OCI-LY1 (cell line): ENCODE results near the gene CWH43.
"Not testable (repeated sequence)": the region's sequence is repeated elsewhere in the genome, so short reads cannot be mapped to it uniquely, and the experiment has no call there.

ENCODE experiments used
- H2AFZ ChIP-seq: fragments of 200-600 bp; sonication (generic), shearing (Covaris generic); 2 replicates; pipeline ENCODE4 v1.6.0; 2014; ENCODE audit warnings: antibody characterized with exemption, mild to moderate bottlenecking, low read length
- H3F3A ChIP-seq: fragments of 200-600 bp; sonication (generic), shearing (Covaris generic); 2 replicates; pipeline ENCODE4 v1.6.0; 2014; ENCODE audit warnings: mild to moderate bottlenecking, antibody characterized with exemption, low read length, moderate library complexity; ENCODE audit not compliant: insufficient read depth
- H3K27ac ChIP-seq: fragments of 200-600 bp; sonication (generic); 2 replicates; pipeline ENCODE4 v1.5.1; 2014; ENCODE audit warnings: low read length, mixed run types, mild to moderate bottlenecking, low read depth; ENCODE audit not compliant: poor library complexity, severe bottlenecking
- H3K27me3 ChIP-seq: fragments of 200-600 bp; sonication (generic); 2 replicates; pipeline ENCODE4 v1.6.0; 2014; ENCODE audit warnings: antibody characterized with exemption, mild to moderate bottlenecking, low read length, moderate library complexity; ENCODE audit not compliant: insufficient read depth
- H3K36me3 ChIP-seq: fragments of 200-600 bp; sonication (generic); 2 replicates; pipeline ENCODE4 v1.6.1; 2014; ENCODE audit warnings: mild to moderate bottlenecking, antibody characterized with exemption, low read length, moderate library complexity, mixed read lengths; ENCODE audit not compliant: insufficient read depth
- H3K4me1 ChIP-seq: fragments of 200-600 bp; sonication (generic); 2 replicates; pipeline ENCODE4 v1.5.1; 2014; ENCODE audit warnings: mild to moderate bottlenecking, low read length, moderate library complexity; ENCODE audit not compliant: insufficient read depth, severe bottlenecking
- H3K4me2 ChIP-seq: fragments of 200-600 bp; sonication (generic), shearing (Covaris generic); 2 replicates; pipeline ENCODE4 v1.6.1; 2014; ENCODE audit warnings: low read length
- H3K4me3 ChIP-seq: fragments of 200-600 bp; sonication (generic); 2 replicates; pipeline ENCODE4 v1.5.1; 2014; ENCODE audit warnings: low read length, low read depth, mild to moderate bottlenecking, mixed read lengths; ENCODE audit not compliant: poor library complexity, severe bottlenecking
- H3K79me2 ChIP-seq: fragments of 200-600 bp; shearing (Covaris generic); 2 replicates; pipeline ENCODE4 v1.6.1; 2016; ENCODE audit warnings: mixed run types, low read length, mixed read lengths; ENCODE audit not compliant: insufficient read depth
- H3K9ac ChIP-seq: fragments of 200-600 bp; sonication (generic), shearing (Covaris generic); 2 replicates; pipeline ENCODE4 v1.6.1; 2014; ENCODE audit warnings: mild to moderate bottlenecking, low read length, mixed read lengths
- H3K9me2 ChIP-seq: fragments of 200-600 bp; sonication (generic), shearing (Covaris generic); 2 replicates; pipeline ENCODE4 v1.6.1; 2014; ENCODE audit warnings: low read depth, mild to moderate bottlenecking, low read length, mixed read lengths
- H3K9me3 ChIP-seq: fragments of 200-600 bp; shearing (Covaris generic); 2 replicates; pipeline ENCODE4 v1.6.1; 2014; ENCODE audit warnings: low read length, mixed read lengths
- H4K20me1 ChIP-seq: fragments of 200-600 bp; sonication (generic), shearing (Covaris generic); 2 replicates; pipeline ENCODE4 v1.6.0; 2016; ENCODE audit warnings: mild to moderate bottlenecking, low read length; ENCODE audit not compliant: insufficient read depth

CWH43 gene

GRCh38 chr4:49097505-49097904 lies 111.4 kb downstream of the CWH43 start:
- H3K27ac ChIP-seq, H3K36me3 ChIP-seq, H3K79me2 ChIP-seq, H4K20me1 ChIP-seq, H3K9me2 ChIP-seq, H3K27me3 ChIP-seq, H3K4me3 ChIP-seq, H3K9ac ChIP-seq, H2AFZ ChIP-seq, H3K4me1 ChIP-seq, H3K4me2 ChIP-seq, H3F3A ChIP-seq: not testable (repeated sequence)
- H3K9me3 ChIP-seq, result peaks cover 20% of the 10 kb centered on the region

GRCh38 chr4:49098034-49098759 lies 112.1 kb downstream of the CWH43 start:
- not testable (repeated sequence) for H3K4me3 ChIP-seq, H3K36me3 ChIP-seq, H3K79me2 ChIP-seq, H3K4me1 ChIP-seq, H4K20me1 ChIP-seq, H3K9me2 ChIP-seq, H3K9ac ChIP-seq, H3K27me3 ChIP-seq, H3K4me2 ChIP-seq, H3K27ac ChIP-seq, H2AFZ ChIP-seq
- H3K9me3 ChIP-seq, result peaks cover 18% of the 10 kb centered on the region
- peaks cover 11% of the 10 kb centered on the region; the same call in 1 of the 2 replicates for H3F3A ChIP-seq

- H3K9ac ChIP-seq, H2AFZ ChIP-seq, H3K79me2 ChIP-seq, H3K36me3 ChIP-seq, H3K4me1 ChIP-seq, H3K27me3 ChIP-seq, H3K27ac ChIP-seq, H4K20me1 ChIP-seq, H3K9me2 ChIP-seq, H3K4me2 ChIP-seq, H3K4me3 ChIP-seq: not testable (repeated sequence)
- Histone ChIP-seq H3F3A (peaks cover 19% of the 10 kb centered on the region; the same call in 1 of the 2 replicates), H3K9me3 (peaks cover 24% of the 10 kb centered on the region)
These were observed 113.9 kb downstream of the CWH43 start for GRCh38 chr4:49099831-49100444.

- Histone ChIP-seq H3K9me3 (peaks cover 17% of the 10 kb centered on the region), H3F3A (peaks cover 23% of the 10 kb centered on the region; the same call in 1 of the 2 replicates)
- not testable (repeated sequence) for H4K20me1 ChIP-seq, H3K27me3 ChIP-seq, H2AFZ ChIP-seq, H3K9me2 ChIP-seq, H3K9ac ChIP-seq, H3K4me2 ChIP-seq, H3K4me1 ChIP-seq, H3K36me3 ChIP-seq, H3K27ac ChIP-seq, H3K4me3 ChIP-seq, H3K79me2 ChIP-seq
These were observed 116.3 kb downstream of the CWH43 start for GRCh38 chr4:49102344-49102898.

- not testable (repeated sequence) for H2AFZ ChIP-seq, H3K9ac ChIP-seq, H3K9me2 ChIP-seq, H3K36me3 ChIP-seq, H3K79me2 ChIP-seq, H3K27me3 ChIP-seq, H3K4me3 ChIP-seq, H3K27ac ChIP-seq, H3K4me2 ChIP-seq, H4K20me1 ChIP-seq, H3K4me1 ChIP-seq
- H3F3A ChIP-seq, result peaks cover 23% of the 10 kb centered on the region; the same call in 1 of the 2 replicates
- H3K9me3 ChIP-seq, result peaks cover 16% of the 10 kb centered on the region
These were observed 117.5 kb downstream of the CWH43 start for GRCh38 chr4:49103436-49104136.

GRCh38 chr4:49104231-49104930 lies 118.3 kb downstream of the CWH43 start:
- H3K36me3 ChIP-seq, H4K20me1 ChIP-seq, H3K4me1 ChIP-seq, H3K27me3 ChIP-seq, H3K79me2 ChIP-seq, H3K4me3 ChIP-seq, H3K9me2 ChIP-seq, H2AFZ ChIP-seq, H3K9ac ChIP-seq, H3K27ac ChIP-seq, H3K4me2 ChIP-seq: not testable (repeated sequence)
- Histone ChIP-seq H3F3A (peaks cover 17% of the 10 kb centered on the region; the same call in 1 of the 2 replicates), H3K9me3 (peaks cover 16% of the 10 kb centered on the region)
